OCI-LY7 (cell line): ENCODE results near the gene NRDC.

Experiments
- EZH2phosphoT487 ChIP-seq: fragments of 200-600 bp; sonication (generic); IDR thresholded peaks from 2 replicates; pipeline ENCODE4 v1.6.1; 2018; ENCODE audit warnings: low read depth, borderline replicate concordance, mild to moderate bottlenecking, mixed run types, antibody characterized with exemption, low read length, moderate library complexity, mixed read lengths
- TF ChIP-seq, protein P1 (sequence below): fragments of 200-600 bp; sonication (generic); conservative IDR thresholded peaks from 2 replicates; pipeline ENCODE4 v1.5.1; 2014; ENCODE audit warnings: mild to moderate bottlenecking, antibody characterized with exemption, low read length, moderate library complexity, mixed read lengths

DNA sequence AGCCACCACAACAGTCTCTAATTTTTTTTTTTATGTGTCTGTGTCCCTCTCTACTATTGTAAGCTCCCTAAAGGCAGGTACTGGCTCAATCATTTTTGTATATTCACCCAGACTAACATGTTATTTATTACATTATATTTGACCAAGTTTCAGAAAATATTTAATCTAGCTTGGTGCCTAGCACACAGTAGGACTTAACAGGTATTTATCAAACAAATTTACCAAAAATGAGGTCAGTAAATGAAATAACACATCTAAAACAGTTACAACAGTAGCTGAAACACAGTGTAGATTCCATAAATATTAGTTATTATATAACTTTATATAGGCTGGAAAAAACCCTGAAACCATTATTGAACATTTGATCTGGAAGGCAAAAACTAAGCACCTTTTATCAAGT, 2.7 kb downstream of the NRDC start:
- TF ChIP-seq, protein P1, sequence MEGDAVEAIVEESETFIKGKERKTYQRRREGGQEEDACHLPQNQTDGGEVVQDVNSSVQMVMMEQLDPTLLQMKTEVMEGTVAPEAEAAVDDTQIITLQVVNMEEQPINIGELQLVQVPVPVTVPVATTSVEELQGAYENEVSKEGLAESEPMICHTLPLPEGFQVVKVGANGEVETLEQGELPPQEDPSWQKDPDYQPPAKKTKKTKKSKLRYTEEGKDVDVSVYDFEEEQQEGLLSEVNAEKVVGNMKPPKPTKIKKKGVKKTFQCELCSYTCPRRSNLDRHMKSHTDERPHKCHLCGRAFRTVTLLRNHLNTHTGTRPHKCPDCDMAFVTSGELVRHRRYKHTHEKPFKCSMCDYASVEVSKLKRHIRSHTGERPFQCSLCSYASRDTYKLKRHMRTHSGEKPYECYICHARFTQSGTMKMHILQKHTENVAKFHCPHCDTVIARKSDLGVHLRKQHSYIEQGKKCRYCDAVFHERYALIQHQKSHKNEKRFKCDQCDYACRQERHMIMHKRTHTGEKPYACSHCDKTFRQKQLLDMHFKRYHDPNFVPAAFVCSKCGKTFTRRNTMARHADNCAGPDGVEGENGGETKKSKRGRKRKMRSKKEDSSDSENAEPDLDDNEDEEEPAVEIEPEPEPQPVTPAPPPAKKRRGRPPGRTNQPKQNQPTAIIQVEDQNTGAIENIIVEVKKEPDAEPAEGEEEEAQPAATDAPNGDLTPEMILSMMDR: no peak
- no peak for TF ChIP-seq EZH2phosphoT487
